Measurements from ENCODE around the gene KIAA1217.

DNA sequence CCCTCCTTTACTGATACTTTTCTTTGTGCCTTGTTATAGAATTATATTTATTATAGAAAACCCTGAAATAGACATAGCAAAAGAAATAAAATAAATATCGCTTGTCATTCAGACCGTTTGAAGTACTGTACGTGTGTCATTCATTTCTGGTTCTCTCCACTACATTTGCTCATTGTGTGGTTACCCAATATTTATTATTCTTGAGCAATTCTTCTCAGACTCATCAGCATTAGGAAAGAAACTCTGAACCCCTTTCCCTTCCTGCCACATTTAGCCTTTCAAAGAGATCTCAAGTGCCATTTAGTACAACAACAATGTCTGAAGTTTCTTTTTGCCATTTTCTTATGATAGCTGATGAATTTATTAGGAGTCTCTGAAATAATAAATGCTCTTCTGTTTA lies 154.1 kb downstream of the KIAA1217 start:
- TF ChIP-seq POLR2AphosphoS5 (IDR thresholded peaks at IDR 0.05; ENCODE audit: insufficient read depth in 1 of 2, low read depth in 1 of 2) (no peak), CTCF (IDR thresholded peaks at IDR 0.05) (no peak), POLR2A (IDR thresholded peaks at IDR 0.05) (no peak)
